ENCODE results near the gene TNS2.

DNA sequence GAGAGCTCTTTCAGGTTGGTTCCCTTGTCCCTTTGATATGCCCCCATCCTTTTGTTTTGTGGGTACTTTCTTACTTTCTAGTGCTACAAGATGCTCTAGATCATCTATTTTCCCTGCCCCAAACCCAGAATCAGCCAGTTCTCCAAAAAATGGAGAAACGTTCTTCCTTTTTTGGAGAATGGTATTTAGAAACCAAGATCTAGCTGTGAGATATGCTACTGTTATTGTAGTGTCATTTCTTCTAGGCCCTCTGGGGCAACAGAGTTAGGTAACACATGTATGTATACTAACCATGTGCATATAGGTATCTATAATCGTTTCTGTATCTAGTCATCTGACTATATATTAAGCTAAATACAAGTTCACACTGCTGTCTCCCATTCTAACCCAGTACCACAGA, 40.7 kb downstream of the TNS2 start:
- no peak for TF ChIP-seq ZNF571 (tag by site-specific recombination; IDR thresholded peaks at IDR 0.05)
- no peak for TF ChIP-seq CTCF (tag by site-specific recombination; IDR thresholded peaks at IDR 0.05)
